ENCODE data around the gene LINC01488.

The LINC01488 gene

GRCh38 chr11:69481393-69481844 lies at the start of gene LINC01488:
LINC01488 (plus strand) TSS chr11:69481663.
- no peak for DNase-seq (ENCODE audit: low spot score)

GRCh38 chr11:69431893-69432738 lies 49.3 kb upstream of the LINC01488 start:
- no peak for DNase-seq (ENCODE audit: low spot score)

- no peak for DNase-seq (ENCODE audit: low spot score)
Observed at GRCh38 chr11:69433741-69434140, 47.7 kb upstream of the LINC01488 start.

- no peak for DNase-seq (ENCODE audit: low spot score)
Observed at GRCh38 chr11:69434471-69434931, 47.0 kb upstream of the LINC01488 start.

DNA sequence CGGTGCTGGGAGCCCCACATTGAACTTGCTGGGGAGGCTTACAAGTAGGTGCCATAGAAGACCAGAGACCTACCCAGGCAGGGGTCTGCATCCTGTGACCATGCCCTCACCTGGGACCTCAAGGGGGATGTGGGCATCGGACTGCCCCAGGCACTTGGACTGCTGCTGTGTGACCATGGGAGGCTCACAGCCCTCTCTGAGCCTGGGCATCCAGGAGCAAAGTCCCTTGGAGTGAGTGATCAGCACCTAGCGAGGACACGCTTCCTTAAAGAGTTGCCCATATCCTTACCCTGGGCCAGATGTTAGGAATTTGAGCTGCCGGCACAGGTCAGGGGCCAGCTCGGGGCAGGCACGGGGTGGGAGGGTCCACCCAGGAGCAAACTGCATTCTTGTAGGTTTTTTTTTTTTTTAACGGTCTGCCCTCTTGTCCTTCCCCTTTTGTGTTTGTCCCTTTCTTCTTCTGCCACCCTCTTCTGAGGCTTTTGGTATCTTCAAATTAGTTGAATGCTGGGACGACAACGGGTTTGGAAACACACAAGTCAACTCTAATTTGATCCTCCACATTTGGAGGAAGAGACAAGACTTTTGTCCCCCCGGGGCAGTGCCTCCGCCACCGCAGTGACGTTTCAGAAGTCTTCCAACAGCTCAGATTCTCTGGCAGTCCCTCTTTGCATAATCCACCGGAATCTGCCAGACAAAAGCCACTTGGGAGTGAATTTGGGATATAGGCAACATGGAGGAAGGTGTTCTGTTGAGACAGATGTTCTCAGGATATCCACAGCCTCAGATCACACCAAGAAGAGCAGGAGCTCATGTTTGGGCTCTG lies 46.1 kb upstream of the LINC01488 start:
- DNase-seq (ENCODE audit: low spot score) = no peak

DNA sequence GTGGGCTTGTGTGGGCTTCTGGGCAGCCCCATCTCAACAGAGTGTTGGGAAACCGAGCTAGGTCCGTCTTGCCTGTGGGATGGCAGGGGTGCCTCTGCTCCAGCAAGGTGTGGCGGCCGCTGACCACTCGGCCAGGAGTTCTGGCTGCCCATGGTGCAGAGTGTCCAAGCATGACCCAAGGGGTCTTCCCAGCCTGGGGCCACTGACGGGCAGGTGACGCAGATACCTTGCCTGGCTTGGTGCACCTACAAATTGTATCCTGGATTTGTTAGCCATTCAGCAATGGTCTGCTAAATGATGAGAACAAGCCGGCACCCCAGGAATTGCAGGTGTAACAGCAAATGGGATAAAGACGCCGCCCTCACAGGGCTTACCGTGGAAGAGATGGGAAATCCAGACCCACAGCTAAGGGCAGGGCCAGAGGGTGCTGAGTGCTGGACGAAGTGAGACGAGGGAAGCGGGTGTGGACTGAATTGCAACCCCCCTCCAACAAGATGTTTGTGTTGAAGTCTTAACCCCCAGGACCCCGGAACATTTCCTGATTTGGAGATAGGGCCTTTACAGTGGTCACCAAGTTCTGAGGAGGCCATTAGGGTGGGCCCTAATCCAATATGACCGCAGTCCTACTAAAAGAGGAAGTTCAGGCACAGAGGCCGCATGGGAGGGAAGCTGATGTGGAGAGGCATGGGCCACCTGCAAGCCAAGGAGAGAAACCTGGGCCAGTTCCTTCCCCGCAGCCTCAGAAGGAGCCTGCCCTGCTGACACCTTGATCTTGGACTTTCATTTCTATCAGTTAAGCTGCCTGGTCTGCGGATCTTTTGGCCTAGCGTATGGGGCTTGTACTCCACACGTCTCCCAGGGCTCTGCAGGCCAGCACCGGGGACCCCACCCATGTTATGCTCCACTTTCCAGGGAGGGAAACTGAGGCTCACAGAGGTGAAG lies 45.2 kb upstream of the LINC01488 start:
- no peak for DNase-seq (ENCODE audit: low spot score)

GRCh38 chr11:69437001-69437875 lies 44.2 kb upstream of the LINC01488 start:
- no peak for DNase-seq (ENCODE audit: low spot score)

DNA sequence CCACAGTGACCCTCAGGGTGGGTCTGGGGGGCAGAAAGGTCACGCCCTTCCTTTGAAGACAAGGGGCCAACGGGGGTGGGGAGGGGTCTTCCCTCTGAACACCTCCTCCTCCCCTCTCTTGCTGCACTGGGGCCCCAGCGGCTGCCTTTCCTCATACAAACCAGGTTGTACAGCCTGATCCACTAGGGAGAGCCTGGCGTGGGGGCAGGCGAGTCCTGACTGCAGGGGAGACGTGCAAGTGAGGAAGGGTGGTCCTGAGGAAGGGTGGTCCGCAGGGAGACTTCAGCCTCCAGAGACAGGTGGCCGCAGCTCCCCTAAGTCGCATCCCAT lies 43.6 kb upstream of the LINC01488 start:
- DNase-seq (ENCODE audit: low spot score) = no peak

GRCh38 chr11:69438286-69438920 lies 43.1 kb upstream of the LINC01488 start:
- DNase-seq (ENCODE audit: low spot score) = no peak

GRCh38 chr11:69439127-69439526 lies 42.3 kb upstream of the LINC01488 start:
- DNase-seq (ENCODE audit: low spot score) = no peak

DNA sequence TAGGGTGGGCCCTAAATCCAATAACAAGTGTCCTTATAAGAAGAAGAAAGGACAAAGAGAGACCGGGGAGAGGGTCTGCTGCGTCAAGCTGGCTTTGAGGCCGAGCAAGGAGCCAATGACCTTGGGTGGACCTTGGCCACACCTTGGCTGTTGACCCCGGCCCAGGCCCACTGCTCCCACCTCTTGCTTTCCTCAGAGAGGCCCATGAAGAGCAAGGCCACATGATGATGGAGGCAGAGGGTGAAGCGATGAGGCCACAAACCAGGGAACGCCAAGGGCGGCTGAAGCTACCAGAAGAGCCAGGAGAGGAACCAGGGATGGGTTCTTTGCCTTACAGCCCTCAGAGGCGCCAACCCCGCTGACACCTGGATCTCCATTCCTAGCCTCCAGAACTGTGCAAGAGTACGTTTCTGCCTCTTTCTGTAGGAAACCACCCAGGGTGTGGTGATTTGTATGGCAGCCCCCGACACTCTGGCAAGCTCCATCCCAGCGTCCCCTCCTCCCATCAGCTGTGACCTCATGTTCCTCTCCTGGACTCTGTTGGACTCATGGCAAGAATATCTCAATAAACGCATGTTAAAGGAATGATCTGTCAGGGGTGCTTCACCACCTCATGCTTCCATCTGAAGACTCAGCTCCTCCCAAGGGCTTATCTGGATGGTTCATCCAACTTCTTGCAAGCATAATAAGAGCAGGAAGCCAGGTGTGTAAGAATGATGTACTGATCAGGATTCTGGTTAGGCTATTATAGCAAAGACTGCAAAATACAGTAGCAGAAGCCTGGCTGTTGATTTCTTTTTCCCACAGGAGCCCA lies 41.6 kb upstream of the LINC01488 start:
- no peak for DNase-seq (ENCODE audit: low spot score)

- DNase-seq (ENCODE audit: low spot score) = no peak
Observed at GRCh38 chr11:69440876-69441275, 40.6 kb upstream of the LINC01488 start.

DNA sequence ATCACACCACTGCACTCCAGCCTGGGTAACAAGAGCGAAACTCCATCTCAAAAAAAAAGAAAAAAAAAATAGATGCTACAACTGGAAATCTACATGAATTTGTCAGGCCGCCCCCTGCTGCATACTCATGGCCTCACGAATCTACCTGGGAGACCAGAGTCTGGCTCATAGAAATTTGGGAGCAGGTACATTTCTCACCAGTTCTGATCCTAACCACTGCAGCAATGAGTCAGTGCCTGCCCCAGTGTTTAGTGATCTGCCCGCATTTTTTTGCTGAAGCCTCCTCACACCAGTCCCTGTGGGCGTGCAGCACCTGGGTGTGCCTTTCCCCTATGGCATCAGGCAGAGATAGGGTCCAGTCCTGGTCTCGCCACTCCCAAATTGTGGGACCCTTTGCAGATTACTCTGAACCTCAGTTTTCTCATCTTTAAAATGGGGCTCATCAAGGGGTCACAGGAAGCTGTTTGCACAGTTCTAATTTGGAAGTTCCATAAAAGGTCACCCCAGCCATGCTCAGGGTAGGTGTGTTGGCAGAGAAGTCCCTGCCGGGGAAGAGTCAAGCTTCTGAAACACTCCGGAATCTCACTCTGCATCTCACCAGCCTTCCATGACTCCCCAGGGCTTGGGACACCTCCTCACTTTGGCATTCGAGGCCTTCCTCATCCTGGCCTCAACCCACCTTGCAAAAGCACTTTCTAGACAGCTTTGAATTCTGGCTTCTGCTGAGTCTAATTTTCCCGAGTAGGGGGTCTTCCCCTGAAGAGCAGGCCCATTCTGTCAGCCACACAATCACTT lies 39.3 kb upstream of the LINC01488 start:
- DNase-seq (ENCODE audit: low spot score) = no peak

DNA sequence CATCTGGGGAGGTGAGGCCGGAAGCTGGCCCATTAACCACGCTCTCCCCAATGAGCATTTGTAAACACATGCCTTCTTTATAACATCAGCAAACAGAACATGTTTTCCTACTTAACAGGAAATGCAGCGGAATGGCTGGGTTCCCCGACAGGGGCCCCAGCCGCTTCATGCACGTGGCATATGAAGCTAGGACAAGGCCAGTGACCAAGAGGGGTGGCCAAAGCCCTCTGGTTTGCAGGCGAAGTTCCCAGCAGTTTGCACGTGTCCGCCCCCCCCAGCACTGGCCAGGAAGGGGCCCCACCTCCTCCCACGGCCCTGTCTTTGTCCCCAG lies 38.7 kb upstream of the LINC01488 start:
- DNase-seq (ENCODE audit: low spot score) = no peak

DNA sequence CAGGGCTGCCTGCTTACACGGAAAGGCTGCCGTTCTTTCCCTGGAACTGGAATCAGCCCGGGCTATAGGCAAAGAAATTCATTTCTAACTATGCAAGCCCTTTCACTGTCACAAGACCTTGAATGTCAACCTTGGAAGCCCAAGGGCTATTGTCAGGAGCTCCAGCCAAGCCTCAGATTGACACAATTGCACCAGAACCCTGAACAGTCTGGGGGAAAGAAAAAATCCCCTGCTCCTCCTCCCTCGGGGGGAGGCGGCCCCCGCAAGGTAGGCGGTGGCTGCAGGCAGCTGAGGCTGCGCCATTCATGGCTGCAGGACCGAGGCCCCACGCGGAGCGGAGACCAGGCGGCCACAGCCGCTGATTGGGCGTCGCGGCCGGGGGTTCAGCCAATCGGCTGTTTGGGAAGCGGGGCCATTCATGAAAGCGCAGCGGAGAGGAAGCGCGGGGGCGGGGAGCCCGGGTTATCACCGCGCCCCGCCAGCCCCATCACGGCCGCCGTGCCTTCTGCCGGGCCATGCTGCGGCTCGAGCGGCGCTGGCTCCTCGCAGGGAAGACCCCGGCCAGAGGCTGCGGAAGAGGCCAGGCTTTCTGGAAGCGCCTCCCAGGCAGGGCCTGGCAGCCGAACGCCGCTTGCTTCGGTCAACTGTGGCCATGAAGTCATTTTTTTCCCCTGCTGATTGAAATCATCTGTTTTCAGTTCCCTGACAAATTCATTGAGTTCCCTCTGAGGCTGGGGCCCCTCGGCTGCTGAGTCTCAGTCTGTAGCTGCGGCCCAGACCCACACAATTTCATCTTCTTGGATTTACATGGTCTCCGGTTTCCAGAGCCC lies 38.1 kb upstream of the LINC01488 start:
- peak; percentile 62 for DNase-seq (ENCODE audit: low spot score)

DNA sequence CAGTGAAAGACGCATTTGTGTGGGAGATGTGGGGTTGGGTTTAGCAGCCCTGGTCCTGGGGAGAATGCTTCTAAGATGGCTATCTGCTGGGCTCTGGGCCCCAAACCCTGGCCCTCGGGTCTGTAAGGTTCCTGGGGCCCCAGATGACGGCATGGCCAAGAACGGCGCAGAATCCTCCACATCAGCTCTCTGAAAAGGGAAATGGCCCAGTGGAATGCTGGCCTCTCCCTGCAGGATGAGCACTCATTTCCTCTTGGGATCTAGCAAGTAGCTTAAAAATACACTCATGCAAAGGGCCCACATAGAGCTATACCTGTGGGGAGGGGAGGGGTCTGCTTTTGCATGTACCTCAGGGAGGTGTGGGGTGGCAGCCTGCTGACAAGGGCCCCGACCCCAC lies 37.5 kb upstream of the LINC01488 start:
- DNase-seq (ENCODE audit: low spot score) = no peak

DNA sequence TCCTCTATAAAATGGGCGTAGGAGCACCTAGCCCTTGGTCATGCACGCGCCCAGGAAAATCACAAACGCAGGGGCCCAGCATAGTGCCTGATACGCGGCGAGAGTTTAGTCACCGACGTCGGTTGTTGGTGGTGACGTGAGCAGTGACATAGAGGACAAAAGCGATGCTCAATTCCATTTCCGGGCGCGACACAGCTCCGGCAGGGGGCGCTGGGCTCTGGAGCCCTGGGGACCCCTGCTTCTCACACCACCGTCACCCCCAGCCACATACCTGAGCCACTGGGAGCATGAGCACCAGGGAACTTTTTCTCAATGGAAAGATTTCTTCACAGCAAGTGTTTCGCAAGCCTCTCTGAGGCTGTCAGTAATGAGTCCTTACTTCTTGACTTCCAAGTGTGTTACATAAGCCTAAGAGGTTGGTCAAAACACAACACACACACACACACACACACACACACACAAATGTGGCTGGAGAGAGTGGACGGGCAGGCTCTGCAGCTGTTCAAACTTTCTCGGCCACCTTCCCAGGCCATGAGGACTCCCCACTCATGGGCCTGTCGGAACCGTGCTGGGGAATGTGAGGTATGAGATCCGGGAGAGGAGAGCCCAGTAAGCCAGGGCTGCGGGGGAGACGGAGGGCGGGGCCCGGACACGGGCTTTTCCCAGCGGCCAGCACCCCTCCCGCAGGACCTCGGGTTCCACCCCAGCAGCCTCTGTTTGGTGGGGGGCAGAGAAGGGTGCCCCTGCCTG lies 36.9 kb upstream of the LINC01488 start:
- DNase-seq (ENCODE audit: low spot score) = no peak
